Measurements from ENCODE around the gene CACNG4.

DNA sequence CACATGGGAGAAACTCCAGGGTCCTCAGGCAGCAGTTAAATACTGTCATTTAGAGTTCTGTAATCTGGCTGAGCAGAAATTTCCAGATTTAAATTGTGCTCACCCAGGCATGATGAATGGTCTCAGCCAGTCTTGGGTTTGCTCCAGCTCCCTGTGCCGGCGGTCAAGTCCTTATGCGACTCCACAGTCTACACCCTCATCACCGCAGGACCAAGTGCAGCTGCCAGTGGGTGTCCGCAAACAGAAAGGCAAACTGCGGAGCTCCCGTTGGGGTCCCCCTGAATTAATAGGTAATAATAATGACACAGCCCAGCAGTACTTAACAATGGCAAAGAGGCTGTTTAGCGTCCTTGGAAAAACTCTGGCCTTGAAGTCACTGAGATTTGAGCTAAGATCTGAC is 3.9 kb upstream of the CACNG4 start:
- TF ChIP-seq POLR2A (IDR thresholded peaks at IDR 0.05; ENCODE audit: borderline replicate concordance, extremely low read depth, insufficient read depth, insufficient read length), result no peak
- no peak for TF ChIP-seq SIN3A (IDR thresholded peaks at IDR 0.05; ENCODE audit: low read depth)
- TF ChIP-seq, protein P1, sequence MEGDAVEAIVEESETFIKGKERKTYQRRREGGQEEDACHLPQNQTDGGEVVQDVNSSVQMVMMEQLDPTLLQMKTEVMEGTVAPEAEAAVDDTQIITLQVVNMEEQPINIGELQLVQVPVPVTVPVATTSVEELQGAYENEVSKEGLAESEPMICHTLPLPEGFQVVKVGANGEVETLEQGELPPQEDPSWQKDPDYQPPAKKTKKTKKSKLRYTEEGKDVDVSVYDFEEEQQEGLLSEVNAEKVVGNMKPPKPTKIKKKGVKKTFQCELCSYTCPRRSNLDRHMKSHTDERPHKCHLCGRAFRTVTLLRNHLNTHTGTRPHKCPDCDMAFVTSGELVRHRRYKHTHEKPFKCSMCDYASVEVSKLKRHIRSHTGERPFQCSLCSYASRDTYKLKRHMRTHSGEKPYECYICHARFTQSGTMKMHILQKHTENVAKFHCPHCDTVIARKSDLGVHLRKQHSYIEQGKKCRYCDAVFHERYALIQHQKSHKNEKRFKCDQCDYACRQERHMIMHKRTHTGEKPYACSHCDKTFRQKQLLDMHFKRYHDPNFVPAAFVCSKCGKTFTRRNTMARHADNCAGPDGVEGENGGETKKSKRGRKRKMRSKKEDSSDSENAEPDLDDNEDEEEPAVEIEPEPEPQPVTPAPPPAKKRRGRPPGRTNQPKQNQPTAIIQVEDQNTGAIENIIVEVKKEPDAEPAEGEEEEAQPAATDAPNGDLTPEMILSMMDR (IDR thresholded peaks at IDR 0.05 in 2 of 3, conservative IDR thresholded peaks at IDR 0.05 in 1 of 3; ENCODE audit: borderline replicate concordance in 1 of 3, insufficient read depth in 1 of 3, low read depth in 2 of 3, low read length in 2 of 3), result no peak
- TF ChIP-seq EZH2 (IDR thresholded peaks at IDR 0.05), result no peak
- TF ChIP-seq TCF7L2 (IDR thresholded peaks at IDR 0.05; ENCODE audit: borderline replicate concordance, extremely low read depth, insufficient read depth, insufficient read length), result no peak
- TF ChIP-seq CEBPB (IDR thresholded peaks at IDR 0.05; ENCODE audit: low read depth), result no peak
- no peak for TF ChIP-seq RAD21 (IDR thresholded peaks at IDR 0.05; ENCODE audit: low read depth)
- TF ChIP-seq, protein P2, sequence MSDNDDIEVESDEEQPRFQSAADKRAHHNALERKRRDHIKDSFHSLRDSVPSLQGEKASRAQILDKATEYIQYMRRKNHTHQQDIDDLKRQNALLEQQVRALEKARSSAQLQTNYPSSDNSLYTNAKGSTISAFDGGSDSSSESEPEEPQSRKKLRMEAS (IDR thresholded peaks at IDR 0.05), result no peak
- no peak for TF ChIP-seq POLR2AphosphoS5 (IDR thresholded peaks at IDR 0.05; ENCODE audit: low read depth, low read length)
- TF ChIP-seq, protein P3, sequence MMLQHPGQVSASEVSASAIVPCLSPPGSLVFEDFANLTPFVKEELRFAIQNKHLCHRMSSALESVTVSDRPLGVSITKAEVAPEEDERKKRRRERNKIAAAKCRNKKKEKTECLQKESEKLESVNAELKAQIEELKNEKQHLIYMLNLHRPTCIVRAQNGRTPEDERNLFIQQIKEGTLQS (IDR thresholded peaks at IDR 0.05), result no peak
- TF ChIP-seq, protein P4, sequence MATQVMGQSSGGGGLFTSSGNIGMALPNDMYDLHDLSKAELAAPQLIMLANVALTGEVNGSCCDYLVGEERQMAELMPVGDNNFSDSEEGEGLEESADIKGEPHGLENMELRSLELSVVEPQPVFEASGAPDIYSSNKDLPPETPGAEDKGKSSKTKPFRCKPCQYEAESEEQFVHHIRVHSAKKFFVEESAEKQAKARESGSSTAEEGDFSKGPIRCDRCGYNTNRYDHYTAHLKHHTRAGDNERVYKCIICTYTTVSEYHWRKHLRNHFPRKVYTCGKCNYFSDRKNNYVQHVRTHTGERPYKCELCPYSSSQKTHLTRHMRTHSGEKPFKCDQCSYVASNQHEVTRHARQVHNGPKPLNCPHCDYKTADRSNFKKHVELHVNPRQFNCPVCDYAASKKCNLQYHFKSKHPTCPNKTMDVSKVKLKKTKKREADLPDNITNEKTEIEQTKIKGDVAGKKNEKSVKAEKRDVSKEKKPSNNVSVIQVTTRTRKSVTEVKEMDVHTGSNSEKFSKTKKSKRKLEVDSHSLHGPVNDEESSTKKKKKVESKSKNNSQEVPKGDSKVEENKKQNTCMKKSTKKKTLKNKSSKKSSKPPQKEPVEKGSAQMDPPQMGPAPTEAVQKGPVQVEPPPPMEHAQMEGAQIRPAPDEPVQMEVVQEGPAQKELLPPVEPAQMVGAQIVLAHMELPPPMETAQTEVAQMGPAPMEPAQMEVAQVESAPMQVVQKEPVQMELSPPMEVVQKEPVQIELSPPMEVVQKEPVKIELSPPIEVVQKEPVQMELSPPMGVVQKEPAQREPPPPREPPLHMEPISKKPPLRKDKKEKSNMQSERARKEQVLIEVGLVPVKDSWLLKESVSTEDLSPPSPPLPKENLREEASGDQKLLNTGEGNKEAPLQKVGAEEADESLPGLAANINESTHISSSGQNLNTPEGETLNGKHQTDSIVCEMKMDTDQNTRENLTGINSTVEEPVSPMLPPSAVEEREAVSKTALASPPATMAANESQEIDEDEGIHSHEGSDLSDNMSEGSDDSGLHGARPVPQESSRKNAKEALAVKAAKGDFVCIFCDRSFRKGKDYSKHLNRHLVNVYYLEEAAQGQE (IDR thresholded peaks at IDR 0.05; ENCODE audit: low read depth), result no peak

Data from HCT116 (cell line).